WERI-Rb-1 (cell line): ENCODE measurements around the gene PRKAB1.

Experiments used
- DNase-seq: peaks from one replicate; pipeline ENCODE4 v3.0.0-alpha.2; 2020
- H3K27ac ChIP-seq: fragments of 250-450 bp; sonication (Bioruptor Pico); 2 replicates; pipeline ENCODE4 v1.5.1; 2020; ENCODE audit warnings: mild to moderate bottlenecking, moderate library complexity
- H3K27me3 ChIP-seq: fragments of 250-450 bp; sonication (Bioruptor Pico); 2 replicates; pipeline ENCODE4 v1.5.1; 2021; ENCODE audit warnings: mild to moderate bottlenecking, low read depth, moderate library complexity; ENCODE audit not compliant: insufficient read depth, severe bottlenecking
- H3K36me3 ChIP-seq: fragments of 250-450 bp; sonication (Bioruptor Pico); 2 replicates; pipeline ENCODE4 v1.5.1; 2020; ENCODE audit warnings: mild to moderate bottlenecking, moderate library complexity
- H3K4me3 ChIP-seq: 2 replicates; pipeline ENCODE4 v1.5.1; 2011; ENCODE audit warnings: low read depth, mild to moderate bottlenecking, control low read depth, low read length
- H3K9me3 ChIP-seq: fragments of 250-450 bp; sonication (Bioruptor Pico); 2 replicates; pipeline ENCODE4 v1.5.1; 2021; ENCODE audit warnings: mild to moderate bottlenecking, moderate library complexity; ENCODE audit not compliant: severe bottlenecking
- CTCF ChIP-seq: IDR thresholded peaks from 2 replicates; pipeline ENCODE4 v1.5.1; 2011; ENCODE audit warnings: low read depth, mild to moderate bottlenecking, control low read depth, inconsistent platforms, low read length

PRKAB1 gene

DNA sequence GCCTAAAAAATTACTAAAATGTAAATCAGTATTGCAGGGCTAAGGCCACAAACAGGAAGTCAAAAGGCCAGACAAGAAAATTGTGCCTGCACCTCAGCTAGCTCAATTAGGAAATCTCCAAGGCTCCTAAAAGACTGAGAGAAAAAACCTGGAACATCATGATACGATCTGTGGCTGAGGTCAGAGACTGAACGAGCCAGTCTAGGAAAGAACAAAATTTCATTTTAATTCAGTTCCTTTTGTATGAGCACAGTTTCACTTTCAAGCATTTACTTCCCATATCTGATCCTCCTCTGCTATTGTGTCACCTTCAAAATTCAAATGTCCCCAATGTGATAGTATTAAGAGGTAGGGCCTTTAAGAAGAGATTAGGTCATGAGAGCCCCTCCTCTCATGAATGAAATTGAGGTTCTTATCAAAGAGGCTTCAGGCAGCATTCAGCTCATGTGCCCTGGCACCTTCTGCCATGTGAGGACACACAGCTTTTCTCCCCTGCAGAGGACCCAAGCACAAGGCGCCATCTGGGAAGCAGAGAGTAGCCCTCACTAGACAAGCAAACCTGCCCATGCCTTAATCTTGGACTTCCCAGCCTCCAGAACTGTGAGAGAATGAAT is 14.8 kb downstream of the PRKAB1 start:
- no peaks in the 10 kb centered on the region for H3K27me3 ChIP-seq
- no peaks in the 10 kb centered on the region for H3K9me3 ChIP-seq
- H3K27ac ChIP-seq = peak overlapping the region; percentile 27; the same call in 1 of the 2 replicates
- DNase-seq = peak; percentile 63
- no peak for TF ChIP-seq CTCF
- peaks cover 61% of the 10 kb centered on the region for H3K36me3 ChIP-seq
- H3K4me3 ChIP-seq = no peak overlapping the region

- TF ChIP-seq CTCF = no peak
- no peaks in the 10 kb centered on the region for H3K9me3 ChIP-seq
- DNase-seq = no peak
- H3K36me3 ChIP-seq = peaks cover 61% of the 10 kb centered on the region
- no peaks in the 10 kb centered on the region for H3K27me3 ChIP-seq
- no peak overlapping the region for H3K4me3 ChIP-seq
- no peak overlapping the region; the same call in 1 of the 2 replicates for H3K27ac ChIP-seq
These were observed 15.5 kb downstream of the PRKAB1 start for GRCh38 chr12:119683413-119683812.

GRCh38 chr12:119683816-119684215 is 15.9 kb downstream of the PRKAB1 start:
- no peaks in the 10 kb centered on the region for H3K27me3 ChIP-seq
- TF ChIP-seq CTCF = no peak
- no peaks in the 10 kb centered on the region for H3K9me3 ChIP-seq
- no peak overlapping the region for H3K4me3 ChIP-seq
- DNase-seq = no peak
- peaks cover 59% of the 10 kb centered on the region for H3K36me3 ChIP-seq
- H3K27ac ChIP-seq = no peak overlapping the region

DNA sequence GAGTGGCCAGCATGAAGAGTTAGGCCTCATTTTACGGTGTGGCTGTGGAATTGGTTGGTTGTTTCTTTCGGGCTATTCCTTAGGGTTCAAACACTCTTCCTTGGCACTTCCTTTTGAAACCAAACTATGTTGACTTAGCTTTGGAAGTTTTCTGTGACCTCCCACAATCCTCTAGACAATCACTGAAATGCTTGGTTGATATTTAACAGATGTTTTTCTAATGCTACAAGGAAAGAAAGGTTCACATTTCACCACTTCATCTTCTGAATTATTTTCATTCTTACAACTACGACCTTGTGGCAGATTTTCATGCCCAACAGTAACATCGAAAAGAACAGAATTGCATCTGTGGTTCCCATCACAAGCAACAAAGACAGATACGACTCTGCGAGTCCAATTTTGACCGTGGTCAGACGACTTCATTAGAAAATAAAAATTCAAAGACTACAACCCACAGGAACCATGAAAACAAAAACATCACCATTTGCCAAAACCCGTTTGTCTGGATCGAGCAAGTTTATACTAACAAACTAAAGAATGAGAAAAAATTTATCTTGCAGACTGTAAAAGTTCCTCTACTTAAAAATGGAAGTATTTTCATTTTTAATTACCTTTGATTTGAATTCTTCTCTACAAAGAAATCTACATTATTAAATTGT is 16.9 kb downstream of the PRKAB1 start:
- TF ChIP-seq CTCF = no peak
- Histone ChIP-seq H3K36me3 (peaks cover 51% of the 10 kb centered on the region), H3K4me3 (no peak overlapping the region), H3K27me3 (no peaks in the 10 kb centered on the region), H3K27ac (peak overlapping the region; percentile 4; the same call in 1 of the 2 replicates), H3K9me3 (no peaks in the 10 kb centered on the region)
- DNase-seq = no peak

DNA sequence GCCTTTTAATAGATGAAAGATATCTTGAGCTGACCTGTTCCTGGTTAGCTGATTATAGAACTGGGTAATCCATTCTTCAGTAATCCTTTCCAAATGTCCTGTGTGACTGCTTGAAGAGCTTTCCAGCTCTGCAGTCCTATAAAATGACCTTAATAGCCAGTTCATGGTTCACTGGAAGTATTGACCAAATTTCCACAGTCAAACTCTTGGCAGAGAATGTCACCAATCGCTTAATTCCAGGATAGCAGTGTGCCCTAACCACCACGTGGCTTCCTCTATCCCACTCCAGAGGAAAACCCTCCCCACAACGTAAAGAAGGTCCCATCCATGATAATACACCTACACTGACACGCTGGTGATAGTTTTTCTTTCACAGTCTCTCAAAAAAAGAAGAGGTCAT is 17.4 kb downstream of the PRKAB1 start:
- TF ChIP-seq CTCF = no peak
- DNase-seq = no peak
- peaks cover 51% of the 10 kb centered on the region for H3K36me3 ChIP-seq
- no peaks in the 10 kb centered on the region for H3K27me3 ChIP-seq
- H3K4me3 ChIP-seq = no peak overlapping the region
- peak overlapping the region; percentile 20; the same call in 1 of the 2 replicates for H3K27ac ChIP-seq
- H3K9me3 ChIP-seq = no peaks in the 10 kb centered on the region
